ENCODE results near the gene CD109.
"Not testable (repeated sequence)": the region's sequence is repeated elsewhere in the genome, so short reads cannot be mapped to it uniquely, and the experiment has no call there.

Gene CD109

DNA sequence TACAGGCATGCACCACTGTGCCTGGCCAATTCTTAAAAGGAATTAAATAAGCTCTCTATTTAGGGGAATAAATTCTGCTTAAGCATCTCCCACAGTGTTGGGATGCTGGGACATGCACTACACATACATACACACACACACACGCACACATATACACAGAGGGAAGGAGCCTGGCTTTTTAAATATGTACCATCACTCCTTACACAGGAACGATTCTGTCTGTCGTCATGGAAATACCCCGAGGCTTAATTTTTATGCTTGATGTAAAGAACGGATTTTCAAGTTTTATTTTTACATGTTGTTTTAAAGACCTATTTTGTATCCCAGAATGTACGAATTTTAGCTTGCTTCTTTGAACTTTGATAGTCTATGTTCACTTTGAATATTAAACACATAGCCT lies 95.3 kb downstream of the CD109 start:
- no peak for DNase-seq

- DNase-seq = no peak
Measured at GRCh38 chr6:73792738-73793137, 96.7 kb downstream of the CD109 start.

DNA sequence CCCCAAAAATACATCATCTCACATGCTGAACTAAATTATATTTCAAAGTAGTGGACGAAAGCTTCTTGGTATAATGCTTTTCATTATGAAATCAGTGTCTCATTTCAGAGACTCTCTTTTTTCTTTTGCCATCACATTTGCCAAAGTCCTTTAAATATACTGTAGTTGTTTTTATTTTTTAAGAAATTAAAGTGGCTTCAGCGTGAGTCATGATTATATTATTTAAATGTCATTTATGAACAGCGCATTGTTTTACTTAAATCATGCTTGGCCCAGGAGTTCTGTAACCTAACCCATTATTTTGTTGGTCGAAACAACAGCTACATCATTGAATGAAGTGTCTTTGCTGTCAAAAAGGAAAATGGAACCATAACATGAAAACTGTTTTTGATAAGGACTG lies 100.9 kb downstream of the CD109 start:
- DNase-seq = no peak

DNA sequence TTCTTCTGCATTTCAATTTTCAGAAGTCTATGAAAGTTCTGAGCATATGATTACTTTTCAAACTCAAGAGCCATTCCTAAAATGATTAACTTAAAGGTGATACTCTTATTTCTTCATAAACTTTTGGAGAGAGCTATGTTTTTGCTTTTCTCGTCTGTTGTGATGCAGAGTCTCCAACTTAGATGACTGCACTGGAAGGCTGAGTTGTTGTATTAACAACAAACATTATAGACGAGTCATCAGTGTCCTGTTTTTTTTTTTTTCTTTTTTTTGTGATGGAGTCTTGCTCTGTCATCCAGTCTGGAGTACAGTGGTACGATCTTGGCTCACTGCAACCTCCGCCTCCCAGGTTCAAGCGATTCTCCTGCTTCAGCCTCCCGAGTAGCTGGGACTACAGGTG lies 101.9 kb downstream of the CD109 start:
- no peak for DNase-seq

- DNase-seq = no peak
Measured at GRCh38 chr6:73798592-73798991, 102.6 kb downstream of the CD109 start.

GRCh38 chr6:73800997-73801396 lies 105.0 kb downstream of the CD109 start:
- DNase-seq = no peak

DNA sequence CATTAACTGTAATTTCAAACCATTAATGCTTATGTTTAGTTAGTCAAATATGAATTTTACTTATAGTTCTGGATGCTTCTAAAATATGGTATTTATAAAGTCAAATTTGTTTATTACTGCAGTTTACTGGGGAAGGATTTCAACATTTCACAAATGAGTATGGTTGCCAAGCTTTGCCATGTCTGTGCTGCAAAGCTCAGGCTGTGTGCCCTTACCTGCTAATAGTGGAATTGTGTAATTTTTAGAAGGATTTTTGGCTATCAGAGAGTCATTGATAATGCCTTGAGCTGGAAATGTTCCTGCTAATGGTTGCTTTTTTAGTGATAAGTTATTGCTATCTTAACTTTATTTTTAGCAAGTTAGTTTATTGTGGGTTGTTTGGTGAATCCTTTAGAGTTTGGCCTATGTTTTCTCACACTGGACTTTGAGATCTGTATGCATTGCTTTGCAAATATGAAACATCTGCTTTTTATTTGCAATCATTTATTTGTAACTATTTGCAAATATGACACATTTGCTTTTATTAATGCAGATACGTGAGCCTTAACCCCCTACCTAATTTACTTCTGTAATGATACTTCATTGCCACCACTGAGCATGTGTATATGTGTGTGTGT lies 105.8 kb downstream of the CD109 start:
- DNase-seq = no peak

GRCh38 chr6:73802366-73802765 lies 106.4 kb downstream of the CD109 start:
- DNase-seq = no peak

GRCh38 chr6:73803562-73804241 lies 107.7 kb downstream of the CD109 start:
- DNase-seq = peak; percentile 6

- not testable (repeated sequence) for DNase-seq
Measured at GRCh38 chr6:73805221-73805620, 109.2 kb downstream of the CD109 start.

DNA sequence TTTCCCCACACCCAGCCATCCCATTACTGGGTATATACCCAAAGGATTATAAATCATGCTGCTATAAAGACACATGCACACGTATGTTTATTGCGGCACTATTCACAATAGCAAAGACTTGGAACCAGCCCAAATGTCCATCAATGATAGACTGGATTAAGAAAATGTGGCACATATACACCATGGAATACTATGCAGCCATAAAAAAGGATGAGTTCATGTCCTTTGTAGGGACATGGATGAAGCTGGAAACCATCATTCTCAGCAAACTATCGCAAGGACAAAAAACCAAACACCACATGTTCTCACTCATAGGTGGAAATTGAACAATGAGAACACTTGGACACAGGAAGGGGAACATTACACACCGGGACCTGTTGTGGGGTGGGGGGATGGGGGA lies 110.0 kb downstream of the CD109 start:
- not testable (repeated sequence) for DNase-seq

DNA sequence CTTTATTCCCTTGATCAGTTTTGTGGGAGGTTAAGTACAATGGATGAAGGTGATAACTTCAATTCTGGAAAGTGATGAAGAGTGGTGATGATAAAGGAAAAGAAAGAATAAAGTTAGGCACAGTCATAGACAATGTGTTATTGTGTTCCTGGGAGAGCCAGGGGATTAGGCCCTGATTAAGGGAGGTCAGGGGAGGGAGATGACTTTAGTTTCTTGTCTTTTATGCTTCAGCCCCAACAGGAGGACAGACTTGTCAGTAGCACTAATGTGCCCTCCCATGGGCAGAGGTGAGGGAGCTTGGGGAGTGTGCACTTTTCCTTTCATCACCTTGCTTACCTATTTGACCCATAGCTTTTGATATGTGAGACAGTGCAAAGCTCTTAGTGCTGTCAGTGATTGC lies 115.7 kb downstream of the CD109 start:
- no peak for DNase-seq

- DNase-seq = no peak
Measured at GRCh38 chr6:73817253-73817652, 121.2 kb downstream of the CD109 start.

- no peak for DNase-seq
Measured at GRCh38 chr6:73823046-73823735, 127.2 kb downstream of the CD109 start.

DNA sequence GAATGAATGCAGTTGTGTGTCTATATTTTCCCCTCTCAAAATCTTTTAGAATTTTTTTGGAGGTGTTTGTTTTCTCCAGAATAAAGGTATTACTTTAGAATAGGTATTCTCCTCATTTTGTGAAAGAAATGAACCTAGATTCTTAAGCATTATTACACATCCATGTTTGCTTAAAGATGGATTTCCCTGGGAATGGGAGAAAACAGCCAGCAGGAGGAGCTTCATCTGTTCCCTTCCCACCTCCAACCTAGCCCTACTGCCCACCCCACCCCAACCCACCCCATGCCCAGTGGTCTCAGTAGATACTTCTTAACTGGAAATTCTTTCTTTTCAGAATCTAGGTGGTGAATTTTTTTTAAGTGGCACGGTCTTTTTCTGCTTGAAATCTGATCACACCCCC lies 127.8 kb downstream of the CD109 start:
- DNase-seq = no peak

- no peak for DNase-seq
Measured at GRCh38 chr6:73826571-73826970, 130.6 kb downstream of the CD109 start.

- no peak for DNase-seq
Measured at GRCh38 chr6:73830119-73830518, 134.1 kb downstream of the CD109 start.

DNA sequence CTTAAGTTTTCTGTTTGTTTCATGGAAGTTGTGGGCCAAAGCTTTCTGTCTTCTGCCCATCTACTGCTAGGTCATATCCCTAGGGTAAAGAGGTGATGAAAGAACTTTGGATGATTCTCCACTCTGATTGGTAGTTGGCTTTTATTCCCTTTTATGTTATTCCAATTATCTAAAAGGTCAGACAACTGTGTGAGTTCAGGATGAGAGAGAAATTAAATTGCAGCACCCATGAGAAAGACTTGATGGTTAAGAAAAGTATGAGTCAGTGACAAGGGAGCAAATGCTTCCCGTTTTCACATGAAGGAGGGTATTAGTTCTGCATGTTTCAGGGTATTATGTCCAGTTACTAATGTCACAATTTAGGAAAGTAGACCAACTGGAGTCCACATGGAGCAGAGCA lies 136.3 kb downstream of the CD109 start:
- DNase-seq = no peak

DNA sequence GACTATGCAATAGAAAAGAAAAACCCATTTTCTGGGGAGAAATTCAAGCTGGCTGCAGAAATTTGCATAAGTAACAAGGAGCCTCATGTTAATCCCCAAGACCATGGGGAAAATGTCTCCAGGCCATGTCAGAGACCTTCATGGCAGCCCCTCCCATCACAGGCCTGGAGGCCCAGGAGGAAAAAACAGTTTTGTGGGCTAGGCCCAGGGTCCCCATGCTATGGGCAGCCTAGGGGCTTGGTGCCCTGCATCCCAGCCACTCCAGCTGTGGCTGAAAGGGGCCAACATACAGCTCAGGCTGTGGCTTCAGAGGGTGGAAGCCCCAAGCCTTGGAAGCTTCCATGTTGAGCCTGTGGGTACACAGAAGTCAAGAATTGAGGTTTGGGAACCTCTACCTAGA lies 148.7 kb downstream of the CD109 start:
- not testable (repeated sequence) for DNase-seq

GRCh38 chr6:73851048-73851447 lies 155.0 kb downstream of the CD109 start:
- not testable (repeated sequence) for DNase-seq

GRCh38 chr6:73854998-73855718 lies 159.2 kb downstream of the CD109 start:
- peak; percentile 7 for DNase-seq

GRCh38 chr6:73857341-73857890 lies 161.4 kb downstream of the CD109 start:
- DNase-seq = no peak

DNA sequence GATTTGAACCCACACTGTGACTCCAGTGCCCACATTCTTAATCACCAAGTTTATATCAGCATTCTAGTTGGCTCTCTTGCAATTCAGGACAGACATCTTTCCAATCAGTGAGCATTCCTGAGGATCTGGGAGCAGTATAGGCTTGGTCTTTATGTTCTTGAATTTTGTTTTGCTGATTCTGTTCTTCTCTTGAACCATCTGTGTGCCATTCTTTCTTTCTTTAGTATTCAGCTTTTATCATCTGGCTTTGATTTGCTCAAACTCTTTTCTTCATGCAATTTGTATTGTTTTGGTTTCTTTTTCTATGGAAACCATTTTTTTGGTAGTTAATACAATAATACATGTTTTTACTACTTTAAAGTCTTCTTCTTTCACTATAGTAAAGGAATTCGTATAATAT lies 162.4 kb downstream of the CD109 start:
- DNase-seq = no peak

Measured in right kidney (tissue), 1 donor.